Activated naive CD4-positive, alpha-beta T cell treated with anti-CD3 and anti-CD28 coated beads, Interleukin-2, amount 50 U/mL, for 72 hours (primary cell): ENCODE data around the gene VTI1B. TPM values are rescaled to one million over a fixed set of nuclear protein-coding genes. Genes with fewer than 3 reads are reported as not detected.
"Not testable (repeated sequence)": the region's sequence is repeated elsewhere in the genome, so short reads cannot be mapped to it uniquely, and the experiment has no call there.

Experiments used
- ATAC-seq, 2 donors: fragments of 150-1000 bp; cut with Tn5 transposase; 2 replicates each; pipeline ENCODE4 v1.10.0; 2021; ENCODE audit warnings: mild to moderate bottlenecking in 2 of 2, moderate library complexity in 2 of 2
- DNase-seq, 2 donors: peaks; one replicate each; pipeline ENCODE4 v3.0.0; 2021 to 2022; ENCODE audit warnings: low spot score in 2 of 2
- H3K27ac Mint-ChIP-seq, 2 donors: one replicate each; pipeline ENCODE4 v1.8.0; 2022; ENCODE audit warnings: mild to moderate bottlenecking in 2 of 2, mixed read lengths in 2 of 2
- H3K36me3 Mint-ChIP-seq, 2 donors: one replicate each; pipeline ENCODE4 v1.8.0; 2022; ENCODE audit warnings: mixed read lengths in 2 of 2
- H3K9me3 Mint-ChIP-seq, 2 donors: one replicate each; pipeline ENCODE4 v1.8.0; 2022; ENCODE audit warnings: mixed read lengths in 2 of 2
- total RNA-seq, 2 donors: library from RNA; stranded (reverse); gene quantifications; one replicate each; pipeline ENCODE4 v1.2.3, GENCODE V29; 2022

Gene VTI1B
- total RNA-seq, 2 donors from 2014 or later: 24.7 to 71.1 TPM

GRCh38 chr14:67646131-67646530 is 28.3 kb downstream of the VTI1B start:
- ATAC-seq (no peak), DNase-seq (no peak)
- Mint-ChIP-seq H3K9me3 (no peaks in the 10 kb centered on the region), H3K36me3 (peaks cover 5 to 17% of the 10 kb centered on the region in 2 donors), H3K27ac (no peak overlapping the region)

GRCh38 chr14:67645414-67645813 is 29.0 kb downstream of the VTI1B start:
- no peak for ATAC-seq
- DNase-seq: no peak

DNA sequence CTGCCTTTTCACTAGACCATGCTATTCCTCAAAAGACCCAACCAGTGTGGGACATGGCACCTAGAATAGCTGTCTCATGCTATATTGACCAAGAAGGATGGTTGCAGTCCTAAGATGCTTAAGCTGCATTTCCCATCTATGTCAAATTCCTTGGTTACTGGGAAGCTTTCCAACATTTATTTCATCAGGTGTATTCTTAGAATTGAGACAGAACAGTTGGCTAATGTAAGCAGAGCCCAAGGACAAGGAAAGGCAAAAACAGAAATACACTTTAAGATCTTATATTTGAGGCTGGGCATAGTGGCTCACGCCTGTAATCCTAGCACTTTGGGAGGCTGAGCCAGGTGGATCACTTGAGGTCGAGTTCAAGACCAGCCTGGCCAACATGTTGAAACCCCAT is 30.0 kb downstream of the VTI1B start:
- DNase-seq: no peak
- H3K36me3 Mint-ChIP-seq: peaks cover 5 to 17% of the 10 kb centered on the region in 2 donors
- ATAC-seq: no peak
- no peaks in the 10 kb centered on the region for H3K9me3 Mint-ChIP-seq
- peak overlapping the region in 1 of 2 donors; percentile 35 for H3K27ac Mint-ChIP-seq

More at GRCh38 chr14:67645414-67645813, 29.0 kb downstream of the VTI1B start:
- Mint-ChIP-seq H3K9me3 (no peaks in the 10 kb centered on the region), H3K27ac (no peak overlapping the region), H3K36me3 (peaks cover 5 to 17% of the 10 kb centered on the region in 2 donors)

DNA sequence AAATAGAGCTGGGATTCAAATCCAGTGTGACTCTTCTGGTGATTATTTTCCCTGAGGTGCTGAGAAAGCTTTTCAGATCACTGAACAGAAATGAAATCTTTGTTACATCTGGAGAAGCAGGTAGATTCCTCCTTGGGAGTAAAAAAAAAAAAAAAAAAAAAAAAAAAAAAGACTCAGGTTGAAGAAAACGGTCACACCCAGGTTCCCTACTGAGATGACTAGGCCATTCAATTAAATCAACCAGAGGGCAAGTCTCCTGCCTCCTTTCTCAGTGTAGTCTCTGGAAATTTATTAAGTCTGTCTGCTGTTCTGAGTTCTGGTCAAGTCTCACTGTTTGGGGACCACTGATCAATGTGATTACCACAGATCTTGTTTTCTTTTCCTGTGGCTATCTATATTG is 30.7 kb downstream of the VTI1B start:
- DNase-seq (no peak), ATAC-seq (no peak)
- Mint-ChIP-seq H3K9me3 (no peaks in the 10 kb centered on the region), H3K36me3 (peaks cover 5 to 17% of the 10 kb centered on the region in 2 donors), H3K27ac (peak overlapping the region in 1 of 2 donors; percentile 35)

GRCh38 chr14:67641902-67642749 is 32.3 kb downstream of the VTI1B start:
- DNase-seq: no peak
- H3K9me3 Mint-ChIP-seq: no peaks in the 10 kb centered on the region
- H3K36me3 Mint-ChIP-seq: peaks cover 5 to 17% of the 10 kb centered on the region in 2 donors
- peak; percentile 85 to 89 for ATAC-seq
- H3K27ac Mint-ChIP-seq: peak overlapping the region in 1 of 2 donors; percentile 61

DNA sequence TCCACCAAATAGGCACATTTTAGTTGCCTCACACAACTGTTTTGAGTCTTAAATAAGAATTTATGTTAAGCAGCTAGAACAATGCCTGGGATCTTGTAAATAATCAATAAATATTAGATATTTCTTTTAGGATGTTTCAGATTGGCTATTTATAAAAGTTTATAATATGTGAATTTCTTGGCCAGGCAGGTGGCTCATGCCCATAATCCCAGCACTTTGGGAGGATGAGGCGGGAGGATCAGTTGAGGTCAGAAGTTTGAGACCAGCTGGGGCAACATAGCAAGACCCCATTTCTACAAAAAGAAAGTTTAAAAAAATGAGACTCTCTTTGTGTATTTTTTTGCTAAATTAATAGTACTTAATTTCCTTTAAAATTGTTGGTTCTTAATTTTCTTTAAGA is 33.0 kb downstream of the VTI1B start:
- no peak overlapping the region for H3K27ac Mint-ChIP-seq
- ATAC-seq (no peak), DNase-seq (no peak)
- peaks cover 5 to 17% of the 10 kb centered on the region in 2 donors for H3K36me3 Mint-ChIP-seq
- H3K9me3 Mint-ChIP-seq: no peaks in the 10 kb centered on the region

- ATAC-seq (no peak), DNase-seq (no peak)
- Mint-ChIP-seq H3K36me3 (peaks cover 0 to 7% of the 10 kb centered on the region in 2 donors), H3K27ac (no peak overlapping the region), H3K9me3 (no peaks in the 10 kb centered on the region)
These were observed 35.8 kb downstream of the VTI1B start for GRCh38 chr14:67638642-67639041.

DNA sequence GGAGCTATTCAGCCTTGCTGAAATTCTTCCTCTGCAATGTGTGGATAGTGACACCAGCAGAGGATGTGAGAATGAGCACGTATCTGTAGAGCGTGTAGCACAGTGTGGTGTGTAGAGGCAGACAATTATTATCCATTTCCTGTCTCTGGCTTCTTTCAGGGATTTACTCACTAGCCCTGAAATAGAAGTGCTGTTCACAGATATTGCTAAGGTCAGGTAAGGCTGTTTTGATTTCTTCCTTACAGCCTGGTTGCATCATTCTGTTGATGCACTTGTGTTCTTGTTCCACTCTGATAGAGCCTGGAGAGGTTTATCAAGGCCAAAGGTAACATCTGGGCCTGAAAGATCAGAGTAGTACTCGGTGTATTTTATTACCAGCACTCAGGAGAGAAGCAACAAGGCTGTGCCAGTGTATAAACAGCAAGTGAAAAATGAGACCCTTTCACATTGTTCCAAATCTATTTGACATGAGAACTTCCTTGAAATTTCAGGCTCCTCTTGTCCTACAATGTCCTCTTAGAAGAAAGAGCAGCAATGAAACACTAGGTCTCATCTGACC is 38.0 kb downstream of the VTI1B start:
- Mint-ChIP-seq H3K9me3 (no peaks in the 10 kb centered on the region), H3K36me3 (no peaks in the 10 kb centered on the region), H3K27ac (peak overlapping the region in 1 of 2 donors; percentile 68)
- ATAC-seq (peak; percentile 52 to 93), DNase-seq (no peak)

- DNase-seq (no peak), ATAC-seq (no peak)
These were observed 40.8 kb downstream of the VTI1B start for GRCh38 chr14:67633451-67634147.

DNA sequence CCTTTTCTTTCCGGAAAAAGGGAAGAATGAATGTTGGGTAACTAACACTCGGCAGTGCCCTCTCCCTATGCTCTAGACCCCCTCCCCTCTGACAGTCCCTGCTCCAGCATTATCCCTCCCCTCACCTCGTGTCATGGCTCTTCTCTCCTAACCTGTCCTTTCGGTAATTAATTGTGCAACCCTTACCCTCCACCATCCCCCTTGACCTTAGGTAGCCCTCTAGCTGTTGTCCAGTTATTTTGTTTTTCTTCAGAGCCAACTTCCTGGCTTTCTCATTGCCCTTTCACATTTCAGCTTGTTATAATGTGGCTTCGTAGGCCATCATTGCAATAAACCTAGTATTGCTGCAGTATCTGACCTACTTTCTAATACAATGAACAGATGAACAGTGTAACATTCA is 43.5 kb downstream of the VTI1B start:
- no peaks in the 10 kb centered on the region for H3K36me3 Mint-ChIP-seq
- no peak overlapping the region for H3K27ac Mint-ChIP-seq
- H3K9me3 Mint-ChIP-seq: no peaks in the 10 kb centered on the region
- DNase-seq: no peak
- no peak for ATAC-seq

More at GRCh38 chr14:67633451-67634147, 40.8 kb downstream of the VTI1B start:
- H3K36me3 Mint-ChIP-seq: no peaks in the 10 kb centered on the region
- H3K27ac Mint-ChIP-seq: peak overlapping the region in 1 of 2 donors; percentile 93
- H3K9me3 Mint-ChIP-seq: no peaks in the 10 kb centered on the region

- no peak overlapping the region for H3K27ac Mint-ChIP-seq
- DNase-seq: no peak
- H3K9me3 Mint-ChIP-seq: no peaks in the 10 kb centered on the region
- no peak for ATAC-seq
- H3K36me3 Mint-ChIP-seq: no peaks in the 10 kb centered on the region
These were observed 44.2 kb downstream of the VTI1B start for GRCh38 chr14:67630186-67630585.

GRCh38 chr14:67627519-67627918 is 46.9 kb downstream of the VTI1B start:
- H3K27ac Mint-ChIP-seq: no peak overlapping the region
- DNase-seq: no peak
- H3K36me3 Mint-ChIP-seq: peaks cover 0 to 10% of the 10 kb centered on the region in 2 donors
- peaks cover 0 to 5% of the 10 kb centered on the region in 2 donors for H3K9me3 Mint-ChIP-seq
- ATAC-seq: no peak

- H3K36me3 Mint-ChIP-seq: peaks cover 0 to 13% of the 10 kb centered on the region in 2 donors
- H3K9me3 Mint-ChIP-seq, ATAC-seq, H3K27ac Mint-ChIP-seq, DNase-seq: not testable (repeated sequence)
These were observed 48.3 kb downstream of the VTI1B start for GRCh38 chr14:67626131-67626530.

DNA sequence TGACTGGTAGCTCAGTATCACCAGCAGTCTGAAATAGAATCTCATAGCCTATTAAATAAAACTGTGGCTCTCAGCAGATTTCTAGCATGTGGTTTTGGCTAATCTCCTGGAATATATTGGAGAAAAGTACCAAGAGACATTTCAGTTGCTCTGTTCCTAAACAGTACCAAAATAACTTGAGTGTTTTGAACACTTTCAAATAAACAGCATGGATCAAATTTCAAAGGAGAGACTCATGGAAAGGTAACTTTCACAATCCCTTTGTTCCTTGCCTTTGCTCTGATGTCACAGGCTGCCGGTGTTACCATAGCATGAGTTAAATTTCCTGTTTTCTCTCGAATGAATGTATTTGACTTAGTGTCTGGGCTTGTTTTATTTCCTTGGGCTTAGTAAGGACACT is 51.3 kb downstream of the VTI1B start:
- ATAC-seq (peak; percentile 7 to 8), DNase-seq (no peak)
- Mint-ChIP-seq H3K9me3 (peaks cover 0 to 5% of the 10 kb centered on the region in 2 donors), H3K36me3 (peaks cover 0 to 27% of the 10 kb centered on the region in 2 donors), H3K27ac (peak overlapping the region; percentile 61 to 87)

GRCh38 chr14:67622675-67623074 is 51.8 kb downstream of the VTI1B start:
- Mint-ChIP-seq H3K36me3 (peaks cover 0 to 27% of the 10 kb centered on the region in 2 donors), H3K27ac (peak overlapping the region; percentile 61 to 87), H3K9me3 (peaks cover 0 to 5% of the 10 kb centered on the region in 2 donors)
- ATAC-seq: peak; percentile 9 to 17
- DNase-seq: no peak

DNA sequence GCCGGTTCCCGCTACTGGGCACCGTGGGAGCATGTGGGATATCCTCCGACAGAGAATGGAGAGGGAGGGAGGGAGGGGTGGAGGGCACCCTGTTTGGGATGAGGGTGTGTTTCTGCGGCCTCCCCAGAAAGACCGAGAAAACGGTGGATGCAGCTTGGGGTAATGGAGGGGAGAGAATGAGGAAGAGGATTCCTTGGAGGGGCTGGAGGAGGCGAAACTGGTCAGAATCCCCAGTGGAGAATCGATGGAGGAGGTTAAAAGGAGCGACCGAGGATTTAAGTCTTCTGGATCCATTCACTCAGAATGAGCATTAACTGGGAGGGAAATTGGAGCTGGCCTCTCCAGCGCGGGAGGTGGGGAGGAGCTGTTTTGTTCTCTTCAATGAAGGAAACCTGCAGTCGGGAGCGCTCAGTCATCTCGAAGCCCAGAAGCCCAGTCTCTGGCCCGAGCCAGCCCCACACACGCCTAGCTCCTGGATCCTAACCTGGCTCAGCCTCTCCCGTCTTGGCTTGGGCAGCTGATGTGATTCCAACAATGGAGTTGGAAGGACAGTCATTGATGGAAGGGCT is 54.1 kb downstream of the VTI1B start:
- peak overlapping the region; percentile 65 to 95 for H3K27ac Mint-ChIP-seq
- ATAC-seq (no peak), DNase-seq (no peak)
- H3K36me3 Mint-ChIP-seq: peaks cover 0 to 27% of the 10 kb centered on the region in 2 donors
- H3K9me3 Mint-ChIP-seq: peaks cover 0 to 5% of the 10 kb centered on the region in 2 donors
